RWPE1 (cell line): ENCODE results near the gene NFATC2.

Experiments used
- CTCF ChIA-PET: fragments of 350-600 bp; sonication (Branson Sonifier 250); formaldehyde crosslinking; extraction: SDS; loops from one replicate; lab custom pipeline; 2021; lab: Yijun Ruan, JAX
- POLR2A ChIA-PET: fragments of 400-600 bp; formaldehyde crosslinking; extraction: SDS; loops from one replicate; lab custom pipeline; 2020; ENCODE audit warnings: antibody characterized with exemption; ENCODE audit not compliant: low non-redundant PET; lab: Yijun Ruan, JAX
- DNase-seq: peaks from one replicate; pipeline ENCODE4 v3.0.0; 2012; ENCODE audit warnings: low spot score
- H3K27ac ChIP-seq: fragments of 450-650 bp; 2 replicates; pipeline ENCODE4 v1.5.1; 2017
- CTCF ChIP-seq: fragments of 450-650 bp; conservative IDR thresholded peaks from 2 replicates; pipeline ENCODE4 v1.5.1; 2017; ENCODE audit warnings: low read depth, mild to moderate bottlenecking

The NFATC2 gene

GRCh38 chr20:51510169-51510568 lies 32.4 kb downstream of the NFATC2 start:
- ChIA-PET CTCF (interaction anchor here (0.6 to 0.8 kb wide), 3 partner anchors 53 to 1756 kb away, joined by 3 to 4 read pairs (median 3); no protein-coding TSS in a partner anchor), POLR2A (no interaction called here)
- DNase-seq = no peak
- no peak for TF ChIP-seq CTCF
- H3K27ac ChIP-seq = no peak overlapping the region

GRCh38 chr20:51509208-51509607 lies 33.3 kb downstream of the NFATC2 start:
- ChIA-PET CTCF (interaction anchor here (0.5 to 0.8 kb wide), 3 partner anchors 135 to 716 kb away, joined by 3 to 4 read pairs (median 4); no protein-coding TSS in a partner anchor), POLR2A (no interaction called here)
- DNase-seq = no peak
- H3K27ac ChIP-seq = no peak overlapping the region
- no peak for TF ChIP-seq CTCF

GRCh38 chr20:51508780-51509179 lies 33.7 kb downstream of the NFATC2 start:
- ChIA-PET POLR2A (no interaction called here), CTCF (no interaction called here)
- no peak for DNase-seq
- TF ChIP-seq CTCF = no peak
- no peak overlapping the region for H3K27ac ChIP-seq

GRCh38 chr20:51508158-51508557 lies 34.4 kb downstream of the NFATC2 start:
- POLR2A ChIA-PET = no interaction called here
- no peak for DNase-seq
- no peak overlapping the region for H3K27ac ChIP-seq
- TF ChIP-seq CTCF = no peak
- CTCF ChIA-PET = interaction anchor here (0.7 kb wide), 1 partner anchor 85 kb away, joined by 3 read pairs; no protein-coding TSS in a partner anchor

GRCh38 chr20:51507216-51508036 lies 35.1 kb downstream of the NFATC2 start:
- CTCF ChIA-PET = interaction anchor here (0.6 to 0.7 kb wide), 2 partner anchors 84 to 271 kb away, joined by 3 read pairs; no protein-coding TSS in a partner anchor
- POLR2A ChIA-PET = no interaction called here
- H3K27ac ChIP-seq = no peak overlapping the region
- no peak for DNase-seq
- TF ChIP-seq CTCF = no peak

GRCh38 chr20:51506527-51507215 lies 35.8 kb downstream of the NFATC2 start:
- no peak for TF ChIP-seq CTCF
- ChIA-PET POLR2A (no interaction called here), CTCF (interaction anchor here (0.6 kb wide), 1 partner anchor 270 kb away, joined by 3 read pairs; no protein-coding TSS in a partner anchor)
- H3K27ac ChIP-seq = no peak overlapping the region
- no peak for DNase-seq
